ENCODE data around the gene FSTL4. TPM values are rescaled to one million over a fixed set of nuclear protein-coding genes. Genes with fewer than 3 reads are reported as not detected.

FSTL4 gene
- total and polyA plus RNA-seq, 2 of the 4 experiments (the other 2 are of a cell fraction), result 0.18 TPM; not detected in 1

- in situ Hi-C loops (cut with MboI; ENCODE audit: low sequenced_read_pairs) (no loop called here), intact Hi-C loops (cut with micrococcal nuclease) (loop anchor here (2.0 kb wide), 1 partner anchor 15 kb away; no protein-coding TSS in a partner anchor), dilution Hi-C loops (cut with HindIII; ENCODE audit: low sequenced_read_pairs, unreplicated experiment) (no loop called here)
- no peaks in the 10 kb centered on the region for H3K79me1 ChIP-seq (ENCODE audit: low read depth in 1 of 2, low read length in 2 of 2)
- CTCF ChIA-PET, result no interaction called here
- H3K27me3 ChIP-seq (ENCODE audit: control insufficient read depth, insufficient read depth, low read length), result no peaks in the 10 kb centered on the region
- no peaks in the 10 kb centered on the region for H4K20me1 ChIP-seq (ENCODE audit: insufficient read depth, low read length)
- BruUV-seq (replicated peaks), result no TSS peak
- no peak overlapping the region; a peak in 1 of 4 replicates for H4K8ac ChIP-seq (ENCODE audit: low read depth in 2 of 2, low read length in 2 of 2)
- no peaks in the 10 kb centered on the region for H3K36me3 ChIP-seq (ENCODE audit: control insufficient read depth, insufficient read depth, low read length)
- TF ChIP-seq NFE2L2 (IDR thresholded peaks at IDR 0.05; ENCODE audit: low read depth, low read length), result no peak
- no peak for TF ChIP-seq POLR2A (IDR thresholded peaks at IDR 0.05; ENCODE audit: low read depth, low read length)
- TF ChIP-seq CHD1 (IDR thresholded peaks at IDR 0.05; ENCODE audit: low read depth, low read length), result no peak
- peak; percentile 86; the same call in 1 of the 2 replicates for TF ChIP-seq FOS (IDR thresholded peaks at IDR 0.05; ENCODE audit: low read depth, low read length)
- H3K14ac ChIP-seq (replicated peaks; ENCODE audit: low read depth, low read length), result peak overlapping the region; percentile 31; the same call in 1 of the 2 replicates
- peak overlapping the region; percentile 87 for H2BK120ac ChIP-seq (ENCODE audit: low read depth, low read length)
- H3K4ac ChIP-seq (ENCODE audit: low read depth, low read length), result peak overlapping the region; percentile 53
- H3K4me1 ChIP-seq (ENCODE audit: control insufficient read depth, insufficient read depth, low read length), result peaks cover 24% of the 10 kb centered on the region
- peak overlapping the region; percentile 5; the same call in 1 of the 2 replicates for H3K4me2 ChIP-seq (ENCODE audit: low read depth, low read length)
- H2BK20ac ChIP-seq (ENCODE audit: low read depth, low read length), result peak overlapping the region; percentile 27; the same call in 1 of the 2 replicates
- H2AK5ac ChIP-seq (ENCODE audit: low read depth, low read length), result no peak overlapping the region
- H3K9ac ChIP-seq (ENCODE audit: low read depth, low read length), result no peak overlapping the region
- peak overlapping the region; percentile 18; the same call in 1 of the 2 replicates for H3K18ac ChIP-seq (ENCODE audit: low read depth, low read length)
- ATAC-seq (ENCODE audit: low read depth) (peak; percentile 54), DNase-seq (peak; percentile 70)
- POLR2A ChIA-PET (ENCODE audit: unreplicated experiment), result no interaction called here
- H3K4me3 ChIP-seq (ENCODE audit: insufficient read depth, low read depth, low read length), result no peak overlapping the region
- H3K56ac ChIP-seq (ENCODE audit: extremely low read depth, insufficient read depth, low read length), result no peak overlapping the region
- H2BK5ac ChIP-seq (ENCODE audit: low read depth, low read length, poor library complexity, severe bottlenecking), result no peak overlapping the region
- H3K27ac ChIP-seq (ENCODE audit: insufficient read depth, low read length), result peak overlapping the region; percentile 63; the same call in 1 of the 2 replicates
- H3K9me3 ChIP-seq (ENCODE audit: control insufficient read depth, insufficient read depth, low read length), result no peaks in the 10 kb centered on the region
- no peak overlapping the region for H2BK15ac ChIP-seq (ENCODE audit: low read depth, low read length)
- no peak overlapping the region for H2AFZ ChIP-seq (replicated peaks; ENCODE audit: low read length, poor library complexity)
- H3K9me1 ChIP-seq (ENCODE audit: insufficient read depth, low read length), result peaks cover 15% of the 10 kb centered on the region; the same call in 1 of the 2 replicates
- 80% methylated on average over 2 of the region's 7 CpGs; no CpG with 5 or more reads in 1 of the 2 experiments for WGBS, 2 experiments (ENCODE audit: extremely low coverage in 2 of 2, insufficient read length in 1 of 2)
- peak overlapping the region; percentile 10; the same call in 1 of the 2 replicates for H3K23ac ChIP-seq (ENCODE audit: low read depth, low read length)
- H2AK9ac ChIP-seq (replicated peaks; ENCODE audit: low read depth, low read length, poor library complexity), result no peak overlapping the region
- H4K5ac ChIP-seq (ENCODE audit: low read depth, low read length), result no peak overlapping the region; the same call in 1 of the 2 replicates
- H4K91ac ChIP-seq (ENCODE audit: insufficient read depth, low read depth, low read length), result peak overlapping the region; percentile 43; the same call in 1 of the 2 replicates
Observed at GRCh38 chr5:133225671-133226152, 386.6 kb downstream of the FSTL4 start.

Measured in IMR-90 (cell line).